ENCODE data around the gene PRKX.
"Not testable (repeated sequence)": the region's sequence is repeated elsewhere in the genome, so short reads cannot be mapped to it uniquely, and the experiment has no call there.

Gene PRKX

GRCh38 chrX:3707673-3708274 is 5.7 kb downstream of the PRKX start:
- DNase-seq = not testable (repeated sequence)

DNA sequence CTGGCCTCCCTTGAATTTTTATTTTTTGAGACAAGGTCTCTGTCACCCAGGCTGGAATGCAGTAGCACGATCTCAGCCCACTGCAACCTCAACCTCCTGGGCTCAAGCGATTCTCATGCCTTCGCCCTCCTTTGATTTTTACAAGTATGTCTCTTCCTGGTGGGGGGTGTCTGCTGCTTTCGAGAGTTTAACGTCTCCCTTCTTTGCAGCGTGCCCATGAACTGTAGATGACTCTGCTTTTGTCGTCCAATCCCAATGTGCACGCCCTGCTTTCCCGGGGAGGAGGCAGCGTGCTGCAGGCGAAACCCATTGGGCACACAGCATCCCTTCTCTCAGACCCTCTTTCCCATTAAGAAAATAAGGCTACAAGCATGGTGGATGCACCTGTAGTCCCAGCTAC is 7.0 kb downstream of the PRKX start:
- DNase-seq = no peak

- not testable (repeated sequence) for DNase-seq
Measured at GRCh38 chrX:3703251-3703650, 10.2 kb downstream of the PRKX start.

DNA sequence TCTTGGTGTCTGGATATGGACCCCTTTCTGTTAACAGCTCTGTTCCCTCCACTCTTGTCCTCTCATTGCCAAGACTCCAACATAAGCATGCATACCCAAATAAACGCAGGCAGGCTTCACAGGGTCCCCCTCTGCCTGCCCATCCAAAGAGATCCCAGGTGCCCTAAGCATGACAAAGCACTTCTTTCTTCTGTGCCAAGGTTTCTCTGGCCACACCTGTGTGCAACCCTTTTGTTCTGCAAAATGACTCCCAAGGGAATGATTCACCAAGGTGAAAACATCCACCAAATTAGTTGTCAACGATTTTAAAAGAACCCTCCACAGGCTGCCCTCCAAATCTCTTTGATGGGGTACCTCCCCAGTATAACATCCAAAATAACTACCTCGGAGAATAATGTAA is 11.4 kb downstream of the PRKX start:
- not testable (repeated sequence) for DNase-seq

- not testable (repeated sequence) for DNase-seq
Measured at GRCh38 chrX:3701445-3701928, 12.0 kb downstream of the PRKX start.

GRCh38 chrX:3699821-3700381 is 13.5 kb downstream of the PRKX start:
- DNase-seq = no peak

- DNase-seq = peak; percentile 60
Measured at GRCh38 chrX:3697701-3698279, 15.7 kb downstream of the PRKX start.

- DNase-seq = no peak
Measured at GRCh38 chrX:3697220-3697684, 16.2 kb downstream of the PRKX start.

- no peak for DNase-seq
Measured at GRCh38 chrX:3695536-3695935, 17.9 kb downstream of the PRKX start.

GRCh38 chrX:3690140-3690539 is 23.3 kb downstream of the PRKX start:
- no peak for DNase-seq

GRCh38 chrX:3683236-3683635 is 30.2 kb downstream of the PRKX start:
- DNase-seq = not testable (repeated sequence)

DNA sequence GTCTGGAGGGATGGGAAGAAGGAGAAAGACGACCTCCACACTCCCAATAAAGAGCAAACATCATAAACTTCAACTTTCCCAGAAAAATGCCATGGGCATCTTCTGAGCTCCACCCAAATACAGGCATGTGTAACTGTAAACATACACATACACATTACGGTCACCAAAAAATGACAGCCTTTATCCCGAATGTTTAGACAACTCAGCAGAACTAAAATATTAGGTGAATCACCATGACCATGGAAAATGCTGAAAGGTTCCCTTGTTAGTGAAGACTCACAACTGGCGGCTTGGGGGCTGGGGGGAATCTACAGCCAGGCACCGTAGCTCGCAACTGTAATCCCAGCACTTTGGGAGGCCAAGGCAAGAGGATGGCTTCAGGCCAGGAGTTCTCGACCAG is 33.0 kb downstream of the PRKX start:
- DNase-seq = no peak

DNA sequence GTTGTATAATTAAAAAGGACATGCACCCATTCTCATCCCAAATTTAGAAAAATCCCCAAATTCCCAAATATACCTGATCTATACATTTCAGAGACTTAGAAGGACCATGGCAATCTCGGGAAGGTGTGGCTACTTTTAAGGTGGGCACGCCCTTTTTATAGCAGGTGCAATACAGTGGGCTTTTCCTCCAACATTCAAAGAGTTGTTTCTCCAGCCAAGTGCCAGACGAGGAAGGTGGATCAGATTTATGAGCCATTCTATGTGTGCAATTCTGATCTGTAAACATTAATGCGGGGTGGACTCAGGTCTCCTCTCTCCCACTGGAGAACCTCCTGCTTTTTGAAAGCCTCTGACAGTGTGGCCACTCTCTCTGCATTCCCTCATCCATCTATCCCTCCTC is 33.8 kb downstream of the PRKX start:
- DNase-seq = no peak

DNA sequence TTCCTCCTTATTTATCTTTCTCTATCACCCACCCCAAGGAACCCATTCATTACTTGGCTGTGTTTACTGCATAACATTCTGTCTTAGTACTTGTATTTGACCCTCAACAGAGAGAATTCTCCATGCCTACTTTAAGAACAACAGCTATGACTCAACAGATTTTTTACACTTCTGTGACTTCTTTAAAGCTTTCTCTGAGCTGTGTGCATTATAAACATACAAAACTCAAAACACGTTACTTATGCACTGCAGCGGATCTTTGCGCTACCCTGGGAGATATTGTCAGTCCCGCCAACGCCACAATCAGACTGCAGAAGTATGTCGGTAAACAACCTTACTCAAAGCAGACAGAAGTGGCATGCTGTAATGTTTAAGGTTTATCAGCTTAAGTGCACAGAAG is 35.1 kb downstream of the PRKX start:
- DNase-seq = no peak

GRCh38 chrX:3674881-3675280 is 38.6 kb downstream of the PRKX start:
- DNase-seq = no peak

GRCh38 chrX:3669841-3670475 is 43.5 kb downstream of the PRKX start:
- no peak for DNase-seq

DNA sequence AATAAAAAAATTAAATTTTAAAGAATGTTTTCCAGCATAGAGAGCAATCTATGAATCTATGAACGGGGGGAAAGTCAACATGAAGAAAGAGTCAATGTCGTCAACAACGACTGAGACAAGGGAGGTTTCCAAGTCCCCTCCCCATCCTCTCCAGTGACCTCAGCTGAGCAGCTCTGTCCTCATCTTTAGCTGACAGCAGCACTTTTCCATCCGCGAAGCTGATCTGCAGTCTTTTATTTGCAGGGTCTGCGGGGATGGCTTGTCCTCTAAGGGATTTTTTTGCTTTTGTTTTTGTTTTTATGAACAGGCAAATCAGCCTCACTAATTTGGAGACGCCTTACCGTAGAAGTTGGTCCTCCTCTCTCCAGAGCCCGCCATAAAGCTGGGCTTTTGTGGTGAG is 46.5 kb downstream of the PRKX start:
- DNase-seq = no peak

GRCh38 chrX:3664921-3665320 is 48.5 kb downstream of the PRKX start:
- DNase-seq = no peak

DNA sequence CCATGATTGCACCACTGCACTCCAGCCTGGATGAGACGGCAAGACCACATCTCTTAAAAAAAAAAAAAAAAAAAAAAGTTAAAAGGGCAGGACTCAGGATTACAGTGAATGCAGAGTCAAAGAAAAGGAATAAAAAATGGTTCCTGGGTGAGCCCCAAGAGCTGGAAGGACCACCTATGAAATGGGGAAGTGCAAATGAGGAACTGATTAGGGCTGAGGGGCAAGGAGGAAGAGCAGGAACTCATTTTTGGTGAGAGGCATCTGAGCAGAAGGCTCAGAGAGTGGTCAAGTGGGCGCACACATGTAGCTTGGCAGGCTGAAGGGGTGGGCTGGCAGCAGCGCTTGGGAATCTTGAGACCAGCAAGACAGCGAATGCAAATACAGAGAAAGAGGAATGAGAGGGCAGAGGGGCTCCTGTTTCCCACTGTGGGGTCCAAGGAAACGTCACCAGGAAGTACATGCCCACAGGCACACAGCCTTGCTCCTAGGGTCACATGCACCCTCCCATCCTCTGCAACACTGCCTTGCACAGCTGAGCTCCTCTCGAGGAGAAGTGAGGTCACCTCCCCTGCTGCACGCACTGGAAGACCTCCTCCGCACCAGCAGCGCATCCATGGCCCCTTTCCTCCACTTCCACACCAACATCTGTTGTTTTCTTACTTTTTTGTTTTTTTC is 49.7 kb downstream of the PRKX start:
- DNase-seq = not testable (repeated sequence)

DNA sequence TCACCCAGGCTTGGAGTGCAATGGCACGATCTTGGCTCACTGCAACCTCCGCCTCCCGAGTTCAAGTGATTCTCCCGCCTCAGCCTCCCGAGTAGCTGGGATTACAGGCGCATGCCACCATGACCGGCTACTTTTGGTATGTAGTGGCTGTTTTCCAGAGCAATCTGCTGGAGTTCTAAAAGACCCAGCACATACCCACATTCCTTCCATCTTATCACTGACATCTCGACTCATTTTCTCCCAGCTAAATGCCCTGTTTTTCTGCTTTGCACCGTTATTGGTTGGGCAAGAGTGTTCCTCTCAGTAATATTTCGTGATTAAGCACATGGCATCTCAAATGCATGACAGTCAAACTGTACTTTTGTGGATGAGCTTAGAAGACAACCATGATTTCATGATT is 53.7 kb downstream of the PRKX start:
- DNase-seq = peak; percentile 77

GRCh38 chrX:3655181-3655580 is 58.3 kb downstream of the PRKX start:
- DNase-seq = no peak

DNA sequence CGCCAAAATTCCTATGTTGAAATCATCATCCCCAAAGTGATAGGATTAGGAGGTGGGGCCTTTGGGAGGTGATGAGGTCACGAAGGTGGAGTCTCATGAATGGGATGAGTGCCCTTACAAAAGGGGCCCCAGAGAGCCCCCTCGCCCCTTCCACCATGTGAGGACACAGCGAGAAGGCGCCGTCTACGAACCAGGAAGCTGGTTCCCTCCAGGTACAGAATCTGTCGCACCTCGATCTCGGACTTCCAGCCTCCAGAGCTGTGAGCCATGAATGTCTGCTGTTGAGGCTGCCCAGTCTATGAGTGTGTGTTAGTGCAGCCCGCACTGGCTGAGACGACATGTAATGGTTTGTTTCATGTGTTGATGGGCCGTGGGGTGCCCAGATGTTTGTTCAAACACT is 60.3 kb downstream of the PRKX start:
- no peak for DNase-seq

- DNase-seq = no peak
Measured at GRCh38 chrX:3651277-3651676, 62.2 kb downstream of the PRKX start.
